Progenitor cell of endocrine pancreas (in vitro differentiated cells): ENCODE measurements around the gene SLC9A7. TPM values are rescaled to one million over a fixed set of nuclear protein-coding genes. Genes with fewer than 3 reads are reported as not detected.

Experiments
- DNase-seq: peaks from one replicate; pipeline ENCODE4 v3.0.0; 2021; ENCODE audit warnings: low spot score; ENCODE audit not compliant: unreplicated experiment
- H3K27ac Mint-ChIP-seq: 2 replicates; pipeline ENCODE4 v1.8.0; 2021; ENCODE audit warnings: mild to moderate bottlenecking, moderate library complexity, mixed read lengths
- H3K27me3 Mint-ChIP-seq: 2 replicates; pipeline ENCODE4 v1.8.0; 2021; ENCODE audit warnings: mixed read lengths
- H3K36me3 Mint-ChIP-seq: 2 replicates; pipeline ENCODE4 v1.8.0; 2022; ENCODE audit warnings: mixed read lengths; ENCODE audit not compliant: insufficient read depth
- H3K4me1 Mint-ChIP-seq: 2 replicates; pipeline ENCODE4 v1.8.0; 2021; ENCODE audit warnings: low read depth, mixed read lengths
- H3K4me3 Mint-ChIP-seq: 2 replicates; pipeline ENCODE4 v1.8.0; 2021; ENCODE audit warnings: low read depth, mild to moderate bottlenecking, moderate library complexity, mixed read lengths
- H3K9me3 Mint-ChIP-seq: 2 replicates; pipeline ENCODE4 v1.8.0; 2021; ENCODE audit warnings: low read depth, mixed read lengths
- CTCF ChIP-seq: fragments of 200-600 bp; sonication (generic); IDR thresholded peaks from one replicate; pipeline ENCODE4 v1.5.0; 2021; ENCODE audit warnings: antibody characterized with exemption, mild to moderate bottlenecking; ENCODE audit not compliant: unreplicated experiment
- total RNA-seq: library from RNA; stranded (reverse); gene quantifications from 2 replicates; pipeline ENCODE4 v1.2.1, GENCODE V29; 2021

SLC9A7 gene
- total RNA-seq, 1 donor from 2014 or later = 9.5 TPM

GRCh38 chrX:46737462-46737861 is 21.5 kb downstream of the SLC9A7 start:
- Mint-ChIP-seq H3K9me3 (peaks cover 66% of the 10 kb centered on the region), H3K27me3 (no peaks in the 10 kb centered on the region), H3K36me3 (peaks cover 17% of the 10 kb centered on the region), H3K4me3 (no peak overlapping the region), H3K4me1 (no peaks in the 10 kb centered on the region), H3K27ac (no peak overlapping the region)
- DNase-seq = no peak
- TF ChIP-seq CTCF = no peak

GRCh38 chrX:46737041-46737440 is 21.9 kb downstream of the SLC9A7 start:
- H3K4me1 Mint-ChIP-seq = no peaks in the 10 kb centered on the region
- peaks cover 61% of the 10 kb centered on the region for H3K9me3 Mint-ChIP-seq
- H3K4me3 Mint-ChIP-seq = no peak overlapping the region
- H3K27me3 Mint-ChIP-seq = no peaks in the 10 kb centered on the region
- DNase-seq = no peak
- no peak overlapping the region for H3K27ac Mint-ChIP-seq
- H3K36me3 Mint-ChIP-seq = peaks cover 15% of the 10 kb centered on the region
- no peak for TF ChIP-seq CTCF

GRCh38 chrX:46735622-46736021 is 23.3 kb downstream of the SLC9A7 start:
- peaks cover 12% of the 10 kb centered on the region for H3K36me3 Mint-ChIP-seq
- H3K27ac Mint-ChIP-seq = no peak overlapping the region
- no peaks in the 10 kb centered on the region for H3K27me3 Mint-ChIP-seq
- no peak overlapping the region for H3K4me3 Mint-ChIP-seq
- no peaks in the 10 kb centered on the region for H3K4me1 Mint-ChIP-seq
- peaks cover 55% of the 10 kb centered on the region for H3K9me3 Mint-ChIP-seq
- no peak for DNase-seq
- TF ChIP-seq CTCF = no peak

GRCh38 chrX:46733226-46733625 is 25.7 kb downstream of the SLC9A7 start:
- Mint-ChIP-seq H3K36me3 (peaks cover 9% of the 10 kb centered on the region), H3K27ac (no peak overlapping the region), H3K9me3 (peaks cover 43% of the 10 kb centered on the region), H3K4me1 (no peaks in the 10 kb centered on the region), H3K27me3 (no peaks in the 10 kb centered on the region), H3K4me3 (no peak overlapping the region)
- no peak for TF ChIP-seq CTCF
- DNase-seq = no peak

- peaks cover 2% of the 10 kb centered on the region for H3K36me3 Mint-ChIP-seq
- no peak for DNase-seq
- H3K4me3 Mint-ChIP-seq = no peak overlapping the region
- no peaks in the 10 kb centered on the region for H3K27me3 Mint-ChIP-seq
- no peak overlapping the region for H3K27ac Mint-ChIP-seq
- TF ChIP-seq CTCF = no peak
- H3K9me3 Mint-ChIP-seq = peaks cover 29% of the 10 kb centered on the region
- no peaks in the 10 kb centered on the region for H3K4me1 Mint-ChIP-seq
Observed at GRCh38 chrX:46730765-46731164, 28.2 kb downstream of the SLC9A7 start.
